ENCODE data around the gene ZSWIM6. TPM values are rescaled to one million over a fixed set of nuclear protein-coding genes. Genes with fewer than 3 reads are reported as not detected.

The ZSWIM6 gene
- total RNA-seq, 6 experiments from 2014 or later: 2.8 to 7.2 (median 4.1) TPM

DNA sequence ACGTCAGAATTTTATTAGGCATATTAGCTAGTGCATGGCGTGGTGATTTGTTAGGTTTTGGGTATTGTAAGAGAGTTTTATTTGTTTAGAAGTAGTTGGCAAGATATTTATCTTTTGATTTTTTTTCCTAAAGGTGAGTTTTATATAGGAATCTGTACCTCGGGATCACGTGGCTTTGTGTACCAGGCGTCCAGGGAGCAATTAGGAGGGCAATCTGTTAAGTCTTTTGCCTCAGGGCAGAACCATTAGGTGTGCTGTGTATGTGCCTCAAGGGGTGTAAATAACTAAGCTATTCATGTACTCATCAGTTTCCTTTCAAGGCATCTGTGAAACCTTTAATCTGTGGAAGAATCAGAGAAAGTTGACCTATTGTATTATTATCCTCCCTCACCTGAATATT, 39.4 kb downstream of the ZSWIM6 start:
- TF ChIP-seq POLR2A (IDR thresholded peaks at IDR 0.05): no peak
- TF ChIP-seq, protein P1, sequence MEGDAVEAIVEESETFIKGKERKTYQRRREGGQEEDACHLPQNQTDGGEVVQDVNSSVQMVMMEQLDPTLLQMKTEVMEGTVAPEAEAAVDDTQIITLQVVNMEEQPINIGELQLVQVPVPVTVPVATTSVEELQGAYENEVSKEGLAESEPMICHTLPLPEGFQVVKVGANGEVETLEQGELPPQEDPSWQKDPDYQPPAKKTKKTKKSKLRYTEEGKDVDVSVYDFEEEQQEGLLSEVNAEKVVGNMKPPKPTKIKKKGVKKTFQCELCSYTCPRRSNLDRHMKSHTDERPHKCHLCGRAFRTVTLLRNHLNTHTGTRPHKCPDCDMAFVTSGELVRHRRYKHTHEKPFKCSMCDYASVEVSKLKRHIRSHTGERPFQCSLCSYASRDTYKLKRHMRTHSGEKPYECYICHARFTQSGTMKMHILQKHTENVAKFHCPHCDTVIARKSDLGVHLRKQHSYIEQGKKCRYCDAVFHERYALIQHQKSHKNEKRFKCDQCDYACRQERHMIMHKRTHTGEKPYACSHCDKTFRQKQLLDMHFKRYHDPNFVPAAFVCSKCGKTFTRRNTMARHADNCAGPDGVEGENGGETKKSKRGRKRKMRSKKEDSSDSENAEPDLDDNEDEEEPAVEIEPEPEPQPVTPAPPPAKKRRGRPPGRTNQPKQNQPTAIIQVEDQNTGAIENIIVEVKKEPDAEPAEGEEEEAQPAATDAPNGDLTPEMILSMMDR (IDR thresholded peaks at IDR 0.05): no peak
- Histone ChIP-seq H3K27ac (no peak overlapping the region), H3K27me3 (no peaks in the 10 kb centered on the region), H3K36me3 (no peaks in the 10 kb centered on the region), H3K9me3 (no peaks in the 10 kb centered on the region), H3K4me3 (no peak overlapping the region), H3K4me1 (no peaks in the 10 kb centered on the region)
- DNase-seq: no peak
- intact Hi-C loops (cut with DNase I): no loop called here
- WGBS (ENCODE audit: insufficient coverage, low coverage, low lambda C conversion rate, missing lambda C conversion rate): 70% methylated on average over 5 of the region's 5 CpGs
- ATAC-seq: no peak

DNA sequence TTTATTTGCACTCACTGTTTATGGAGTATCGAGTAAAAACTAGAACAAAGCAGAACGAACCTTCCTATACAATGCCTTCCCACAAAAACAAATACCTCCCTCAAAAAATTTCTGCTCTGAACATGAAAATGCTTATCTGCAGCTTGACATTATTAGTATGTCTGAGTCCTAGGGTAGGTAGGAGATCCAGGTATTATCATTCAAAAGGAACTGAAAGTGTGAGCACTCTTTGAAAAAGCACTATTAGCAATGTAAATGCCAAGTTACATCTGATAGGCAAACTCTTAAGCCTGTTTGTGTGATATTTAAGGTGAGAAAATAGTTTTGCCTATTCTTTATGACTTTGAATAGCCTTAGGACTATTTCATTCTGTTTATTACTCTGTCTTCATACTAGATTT, 47.6 kb downstream of the ZSWIM6 start:
- DNase-seq (no peak), ATAC-seq (no peak)
- 90% methylated on average over 2 of the region's 2 CpGs for WGBS (ENCODE audit: insufficient coverage, low coverage, low lambda C conversion rate, missing lambda C conversion rate)
- H3K36me3 ChIP-seq: no peaks in the 10 kb centered on the region
- H3K4me1 ChIP-seq: no peaks in the 10 kb centered on the region
- intact Hi-C loops (cut with DNase I): no loop called here
- H3K4me3 ChIP-seq: no peak overlapping the region
- no peaks in the 10 kb centered on the region for H3K9me3 ChIP-seq
- no peaks in the 10 kb centered on the region for H3K27me3 ChIP-seq
- no peak overlapping the region for H3K27ac ChIP-seq
- TF ChIP-seq POLR2A (IDR thresholded peaks at IDR 0.05): no peak
- TF ChIP-seq, protein P1 (IDR thresholded peaks at IDR 0.05): no peak

DNA sequence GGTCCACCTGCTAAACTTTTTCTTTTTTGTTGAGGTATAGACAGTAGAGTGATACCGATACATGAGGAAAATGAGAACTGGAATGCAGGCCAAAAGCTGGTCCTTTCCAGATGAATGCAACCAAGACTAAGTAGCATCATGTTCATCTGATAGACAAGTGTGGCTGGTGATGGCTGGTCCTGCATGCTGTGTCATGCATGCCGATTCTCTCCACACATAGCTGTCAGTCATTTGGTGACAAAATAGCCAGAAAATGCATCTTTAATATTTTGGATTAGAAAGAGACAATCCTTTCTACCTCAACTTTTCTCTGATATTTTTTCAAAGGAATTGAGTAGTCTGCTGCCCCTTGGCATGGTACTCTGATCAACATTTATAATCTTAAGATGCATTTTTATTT, 49.9 kb downstream of the ZSWIM6 start:
- Histone ChIP-seq H3K9me3 (no peaks in the 10 kb centered on the region), H3K27me3 (no peaks in the 10 kb centered on the region), H3K36me3 (no peaks in the 10 kb centered on the region), H3K4me1 (peaks cover 0 to 6% (median 0%) of the 10 kb centered on the region in 4 donors), H3K4me3 (no peak overlapping the region), H3K27ac (no peak overlapping the region)
- ATAC-seq (no peak), DNase-seq (no peak)
- 87% methylated on average over 2 of the region's 2 CpGs for WGBS (ENCODE audit: insufficient coverage, low coverage, low lambda C conversion rate, missing lambda C conversion rate)
- TF ChIP-seq, protein P1 (IDR thresholded peaks at IDR 0.05): no peak
- TF ChIP-seq POLR2A (IDR thresholded peaks at IDR 0.05): no peak
- intact Hi-C loops (cut with DNase I): no loop called here

DNA sequence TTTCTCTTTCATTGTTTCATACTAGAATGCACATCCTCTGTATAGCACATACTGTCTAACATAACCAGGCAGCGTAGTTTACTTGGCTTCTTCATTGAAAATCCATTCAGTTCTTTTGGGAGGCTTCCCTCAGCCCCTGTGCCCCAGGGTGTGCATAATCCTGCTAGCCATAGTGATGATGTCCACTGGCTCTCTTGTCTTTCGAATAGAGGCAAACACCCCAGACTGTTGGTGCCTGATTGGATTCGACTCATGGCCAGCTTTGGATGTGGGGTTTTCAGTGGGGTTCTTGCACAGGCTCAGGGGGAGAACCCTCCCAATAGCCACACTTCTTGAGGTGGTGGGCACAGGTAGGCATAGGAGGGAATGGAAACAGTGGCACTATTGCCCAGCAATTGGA, 53.6 kb downstream of the ZSWIM6 start:
- Histone ChIP-seq H3K4me1 (peaks cover 0 to 11% (median 0%) of the 10 kb centered on the region in 4 donors), H3K36me3 (no peaks in the 10 kb centered on the region), H3K27ac (no peak overlapping the region), H3K9me3 (no peaks in the 10 kb centered on the region), H3K27me3 (no peaks in the 10 kb centered on the region), H3K4me3 (no peak overlapping the region)
- intact Hi-C loops (cut with DNase I): no loop called here
- WGBS (ENCODE audit: insufficient coverage, low coverage, low lambda C conversion rate, missing lambda C conversion rate): 92% methylated on average over 3 of the region's 3 CpGs
- DNase-seq (no peak), ATAC-seq (no peak)
- TF ChIP-seq, protein P1 (IDR thresholded peaks at IDR 0.05): no peak
- no peak for TF ChIP-seq POLR2A (IDR thresholded peaks at IDR 0.05)
